GM18858 (cell line): Measurements from ENCODE around the gene EGFR.

Source experiments
- ATAC-seq: cut with Tn5 transposase; IDR thresholded peaks from one replicate; pipeline ENCODE4 v1.9.1; 2021; ENCODE audit not compliant: unreplicated experiment

The EGFR gene

DNA sequence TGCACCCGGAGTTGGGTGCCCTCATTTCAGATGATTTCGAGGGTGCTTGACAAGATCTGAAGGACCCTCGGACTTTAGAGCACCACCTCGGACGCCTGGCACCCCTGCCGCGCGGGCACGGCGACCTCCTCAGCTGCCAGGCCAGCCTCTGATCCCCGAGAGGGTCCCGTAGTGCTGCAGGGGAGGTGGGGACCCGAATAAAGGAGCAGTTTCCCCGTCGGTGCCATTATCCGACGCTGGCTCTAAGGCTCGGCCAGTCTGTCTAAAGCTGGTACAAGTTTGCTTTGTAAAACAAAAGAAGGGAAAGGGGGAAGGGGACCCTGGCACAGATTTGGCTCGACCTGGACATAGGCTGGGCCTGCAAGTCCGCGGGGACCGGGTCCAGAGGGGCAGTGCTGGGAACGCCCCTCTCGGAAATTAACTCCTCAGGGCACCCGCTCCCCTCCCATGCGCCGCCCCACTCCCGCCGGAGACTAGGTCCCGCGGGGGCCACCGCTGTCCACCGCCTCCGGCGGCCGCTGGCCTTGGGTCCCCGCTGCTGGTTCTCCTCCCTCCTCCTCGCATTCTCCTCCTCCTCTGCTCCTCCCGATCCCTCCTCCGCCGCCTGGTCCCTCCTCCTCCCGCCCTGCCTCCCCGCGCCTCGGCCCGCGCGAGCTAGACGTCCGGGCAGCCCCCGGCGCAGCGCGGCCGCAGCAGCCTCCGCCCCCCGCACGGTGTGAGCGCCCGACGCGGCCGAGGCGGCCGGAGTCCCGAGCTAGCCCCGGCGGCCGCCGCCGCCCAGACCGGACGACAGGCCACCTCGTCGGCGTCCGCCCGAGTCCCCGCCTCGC, at the start of gene EGFR:
Gene EGFR (plus strand): TSS at position 657 of the 830 bp plus-strand sequence. CDS start 261 bp downstream, outside the sequence.
- ATAC-seq, result no peak

DNA sequence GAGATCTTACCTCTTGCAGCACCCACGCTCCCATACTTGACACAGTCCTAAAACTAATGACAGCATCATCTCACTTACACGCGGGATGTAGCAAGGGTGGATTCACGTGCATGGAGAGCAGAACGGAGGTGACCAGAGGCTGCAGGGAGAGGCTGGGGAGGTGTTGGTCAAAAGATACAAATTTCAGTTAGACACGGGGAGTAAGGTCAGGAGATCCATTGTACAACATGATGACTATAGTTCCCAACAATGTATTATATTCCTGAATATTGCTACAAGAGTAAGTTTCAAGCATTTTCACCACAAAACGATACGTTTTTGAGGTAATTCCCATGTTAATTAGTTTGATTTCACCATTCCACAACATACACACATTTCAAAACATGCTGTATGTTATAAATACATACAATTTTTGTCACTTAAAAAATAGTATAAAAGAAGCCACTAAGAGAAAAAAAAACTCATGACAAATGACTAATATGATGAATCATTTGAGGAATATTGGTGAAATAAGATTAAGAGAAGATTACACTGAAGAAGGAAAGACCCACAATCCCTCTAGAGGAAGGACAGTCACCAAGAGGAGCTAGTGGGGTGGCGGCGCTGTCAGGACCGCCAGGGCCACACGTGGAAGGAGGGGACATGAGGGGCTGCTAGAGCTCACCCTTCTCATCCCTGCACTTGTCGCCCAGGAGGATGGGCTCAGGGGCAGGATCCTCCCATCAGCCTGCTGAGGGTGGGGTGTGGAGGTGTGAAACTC, 49.4 kb upstream of the EGFR start:
- ATAC-seq, result no peak

DNA sequence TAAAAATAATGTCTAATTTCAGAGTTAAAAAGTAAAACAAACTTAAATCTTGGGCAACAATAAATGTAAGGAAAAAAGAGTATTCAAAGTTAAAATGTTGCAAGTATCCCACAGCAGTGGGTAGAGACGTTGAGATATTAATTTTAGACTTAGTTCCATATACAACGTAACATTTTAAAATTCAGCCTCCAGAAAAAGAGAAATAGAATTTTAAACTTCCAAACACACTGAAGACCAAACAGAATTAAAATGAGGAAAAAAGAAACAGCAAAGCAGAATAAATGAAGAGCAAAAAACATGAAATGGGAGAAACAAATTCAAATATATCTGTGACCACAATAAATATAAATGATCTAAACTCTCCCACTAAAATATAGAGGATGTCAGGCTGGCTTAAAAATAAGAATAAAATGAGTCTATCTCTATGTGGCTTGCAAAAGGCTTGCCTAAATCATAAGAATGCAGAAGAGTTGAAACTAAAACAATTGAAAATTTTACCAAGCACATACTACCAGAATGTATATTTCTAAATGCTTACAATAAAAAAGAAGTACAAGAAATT, 46.0 kb upstream of the EGFR start:
- ATAC-seq, result no peak

DNA sequence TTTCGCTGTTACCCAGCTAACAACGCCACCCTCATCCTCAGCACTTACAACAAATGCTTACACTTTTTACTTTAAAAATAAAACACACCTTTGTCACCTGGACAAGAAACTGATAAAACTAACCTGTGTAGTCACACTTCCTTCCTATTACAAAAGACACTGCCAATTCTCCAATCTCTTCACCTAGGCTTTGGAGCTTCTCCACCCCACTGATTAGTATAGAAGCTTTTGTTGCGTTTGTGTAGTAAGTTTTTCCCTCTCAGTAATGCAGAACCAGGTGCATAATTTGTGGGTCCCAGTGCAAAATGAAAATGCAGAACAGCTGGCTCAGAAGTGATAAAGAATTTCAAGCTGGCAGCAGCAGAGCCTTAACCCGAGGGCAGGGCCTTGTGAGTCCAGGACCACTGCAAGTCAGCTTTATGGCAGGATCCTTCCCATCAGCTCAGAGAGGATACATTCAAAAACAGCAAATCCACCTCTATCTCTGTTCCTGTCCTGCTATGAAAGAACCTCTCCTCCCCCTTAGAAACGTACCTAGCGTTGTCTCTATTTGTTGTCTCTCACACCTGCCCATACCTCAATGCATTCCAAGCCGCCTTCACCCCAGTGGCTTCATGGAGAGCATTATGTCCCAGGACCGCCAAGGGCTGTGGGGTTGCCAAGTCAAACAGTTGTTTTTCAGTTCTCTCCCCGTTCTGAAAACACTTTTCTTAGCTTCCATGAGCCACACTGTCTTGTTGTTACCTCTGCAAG, 40.3 kb upstream of the EGFR start:
- ATAC-seq, result no peak

DNA sequence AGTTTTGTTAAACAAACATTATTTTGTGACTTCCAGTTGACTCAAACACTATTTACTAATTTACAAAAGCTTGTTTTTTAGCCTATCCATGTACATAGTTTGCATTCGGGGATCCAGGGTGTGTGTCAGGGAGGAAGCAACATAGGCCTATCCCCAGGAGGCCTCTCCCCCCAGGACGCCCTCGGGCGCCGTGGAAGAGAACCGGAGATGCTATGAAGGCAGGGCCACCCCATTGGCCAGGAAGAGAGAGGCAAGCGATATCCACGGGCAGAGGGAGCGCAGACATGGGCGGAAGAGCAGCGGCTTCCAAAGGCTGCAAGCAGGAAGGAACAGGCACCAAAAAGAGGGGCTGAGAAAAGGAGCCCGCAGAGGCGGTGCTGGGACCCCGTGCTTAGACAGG, 38.3 kb upstream of the EGFR start:
- no peak for ATAC-seq

DNA sequence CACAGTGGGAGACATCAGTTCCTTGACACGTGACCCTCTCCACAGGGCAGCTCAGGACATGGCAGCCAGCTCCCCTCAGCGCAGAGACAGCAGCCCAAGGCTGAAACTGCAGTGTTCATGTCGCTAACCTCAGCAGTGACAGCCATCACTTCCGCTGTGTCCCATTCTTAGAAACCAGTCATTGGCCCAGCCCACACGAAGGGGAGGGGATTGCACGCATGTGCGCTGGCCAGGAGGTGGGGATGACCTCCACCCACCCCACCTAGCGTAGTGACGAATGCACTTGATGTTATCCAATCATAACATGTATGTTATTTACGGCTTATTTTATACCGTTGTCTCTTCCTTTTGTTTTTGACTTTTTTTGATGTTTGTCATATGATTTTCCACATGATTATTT, 36.9 kb upstream of the EGFR start:
- ATAC-seq, result no peak

DNA sequence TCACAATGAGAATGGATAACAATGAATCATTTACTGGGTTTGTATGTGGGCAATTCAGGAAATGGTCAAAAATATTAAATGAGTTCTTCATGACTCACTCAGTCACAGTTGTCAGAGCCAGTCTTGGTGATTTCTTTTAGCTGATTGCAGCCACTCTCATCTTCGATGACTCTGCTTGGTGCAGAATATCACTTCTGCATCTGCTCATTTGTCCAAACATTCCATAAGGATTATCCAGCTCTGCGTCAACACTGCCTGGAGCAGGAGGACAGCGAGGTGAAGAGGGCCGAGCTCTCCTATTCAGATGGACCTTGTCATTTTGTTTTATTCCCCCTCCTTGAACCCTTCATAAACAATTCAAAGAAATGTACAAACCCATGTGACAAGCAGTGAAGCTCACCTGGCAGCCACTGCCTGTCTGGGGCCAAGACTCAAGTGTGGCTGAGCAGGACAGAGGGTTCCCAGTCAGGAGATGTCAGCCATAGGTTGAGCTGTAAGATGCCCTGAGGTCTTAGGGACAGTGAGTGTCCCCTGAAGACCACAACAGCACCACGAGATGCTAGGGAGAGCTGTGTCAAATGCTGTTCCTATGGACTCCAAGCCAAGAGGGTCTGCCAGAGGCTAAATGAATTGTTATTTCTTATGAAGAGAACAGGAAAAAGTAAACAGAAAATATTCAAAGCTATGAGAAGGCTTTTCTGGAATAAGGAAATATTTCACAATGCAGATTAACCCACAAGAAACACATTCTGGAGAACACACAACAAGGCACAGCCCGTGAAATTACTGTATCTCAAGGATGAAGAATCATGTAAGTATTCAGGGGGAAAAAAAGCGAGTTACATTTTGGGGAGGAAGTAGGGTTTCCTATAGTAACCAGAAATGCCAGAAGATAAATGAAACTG, 33.1 kb upstream of the EGFR start:
- no peak for ATAC-seq

DNA sequence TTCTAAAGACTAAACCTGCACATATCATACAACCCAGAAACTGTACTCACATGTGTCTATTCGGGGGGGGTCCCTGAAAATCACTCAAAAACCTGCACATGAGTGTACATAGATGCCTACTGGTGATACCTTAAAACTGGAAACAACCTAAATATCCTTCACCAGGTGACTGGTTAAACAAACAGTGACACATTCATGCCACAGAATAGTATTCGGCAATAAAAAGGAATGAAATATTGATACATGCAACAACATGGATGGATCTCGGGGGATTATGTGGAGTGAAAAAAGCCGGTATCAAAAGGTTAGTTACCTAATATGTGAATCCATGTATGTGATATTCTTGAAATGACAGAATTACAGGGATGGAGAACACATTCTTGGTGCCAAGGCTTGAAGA, 32.1 kb upstream of the EGFR start:
- no peak for ATAC-seq

DNA sequence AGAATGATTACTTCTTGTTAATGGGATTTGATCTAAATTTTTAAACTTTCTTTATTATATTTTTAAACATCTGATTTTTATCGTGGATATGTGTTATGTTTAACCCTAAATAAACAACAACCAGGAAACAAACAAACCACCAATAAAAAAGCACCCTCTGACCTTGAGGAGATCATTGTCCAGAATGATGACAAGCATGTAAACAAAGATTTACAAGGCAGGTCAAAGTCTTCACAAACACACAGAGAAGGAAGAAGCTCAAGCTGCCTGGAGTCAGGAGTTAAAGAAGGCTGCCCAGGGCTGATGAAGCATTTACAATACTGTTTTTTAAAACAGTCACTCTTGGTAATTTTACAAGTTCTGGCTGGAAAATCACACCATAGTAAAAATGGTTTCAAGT, 31.0 kb upstream of the EGFR start:
- ATAC-seq, result no peak

DNA sequence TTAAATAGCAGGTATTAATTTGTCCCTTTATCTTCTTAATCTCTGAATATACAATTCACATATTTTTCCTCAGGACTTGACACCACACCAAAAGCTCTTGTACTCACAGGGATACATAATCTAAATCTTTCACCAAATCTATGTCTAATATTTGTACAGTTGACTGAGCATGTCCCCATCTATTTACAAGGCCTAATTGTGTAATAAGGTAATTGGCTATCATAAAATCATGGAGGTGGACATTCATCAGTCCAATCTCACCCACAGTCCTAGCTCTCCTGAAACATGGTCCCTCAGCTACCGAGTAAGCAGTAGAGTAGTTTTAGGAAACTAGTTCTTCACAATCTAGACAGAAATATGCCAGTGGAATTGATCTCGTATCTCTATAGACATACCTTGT, 30.3 kb upstream of the EGFR start:
- ATAC-seq, result no peak

DNA sequence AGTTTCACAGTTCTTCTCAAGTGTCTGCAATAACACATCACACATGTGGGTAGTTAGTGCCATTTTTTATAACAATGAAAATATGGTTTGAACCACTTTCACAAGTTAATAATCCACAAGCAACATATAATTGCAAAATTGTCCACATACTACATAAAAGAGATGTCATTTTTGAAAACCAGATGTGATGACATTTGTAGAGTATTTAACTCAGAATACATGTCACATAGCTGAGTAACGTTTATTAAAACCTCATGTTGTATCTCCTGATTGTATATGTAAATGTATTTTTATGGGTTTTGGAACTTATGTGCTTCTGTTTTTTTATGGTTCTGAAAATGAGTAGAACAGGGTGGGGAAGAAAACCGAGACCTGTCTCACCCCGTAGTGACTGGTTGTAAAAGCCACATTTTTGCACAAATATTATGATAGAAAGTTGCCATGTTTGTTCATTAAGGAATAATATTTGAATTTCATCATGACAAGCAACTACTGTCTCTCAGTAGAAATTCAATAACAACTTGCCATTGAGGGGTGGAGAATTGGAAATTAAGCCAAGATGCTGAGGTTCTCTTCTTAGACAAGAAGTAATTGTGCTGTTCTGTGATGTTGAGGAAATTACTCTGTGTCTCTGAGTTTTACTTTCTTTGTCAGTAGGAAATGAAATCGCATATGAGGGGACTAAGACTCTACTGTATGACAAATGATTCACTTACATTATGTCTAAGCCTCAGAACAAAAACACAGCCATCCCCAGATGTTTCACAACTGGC, 29.2 kb upstream of the EGFR start:
- no peak for ATAC-seq

DNA sequence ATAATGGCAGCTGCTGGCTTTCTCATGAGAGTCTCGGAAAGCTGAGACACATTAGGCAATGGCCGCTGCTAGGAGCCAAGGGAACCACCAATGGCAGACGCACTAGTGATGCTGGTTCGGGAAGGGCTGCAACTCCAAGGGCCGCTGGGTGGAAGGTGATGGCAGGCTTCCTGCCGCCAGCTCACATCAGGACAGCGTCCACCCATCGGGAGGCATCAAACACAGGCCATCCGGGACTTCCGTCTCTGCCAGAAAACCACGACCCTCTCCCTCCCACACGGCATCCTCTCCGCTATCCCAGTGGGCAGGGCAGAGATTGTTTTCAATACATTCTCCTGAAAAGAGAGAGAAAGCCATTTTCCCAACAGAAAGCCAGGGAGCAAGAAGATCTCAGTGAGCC, 27.5 kb upstream of the EGFR start:
- no peak for ATAC-seq

DNA sequence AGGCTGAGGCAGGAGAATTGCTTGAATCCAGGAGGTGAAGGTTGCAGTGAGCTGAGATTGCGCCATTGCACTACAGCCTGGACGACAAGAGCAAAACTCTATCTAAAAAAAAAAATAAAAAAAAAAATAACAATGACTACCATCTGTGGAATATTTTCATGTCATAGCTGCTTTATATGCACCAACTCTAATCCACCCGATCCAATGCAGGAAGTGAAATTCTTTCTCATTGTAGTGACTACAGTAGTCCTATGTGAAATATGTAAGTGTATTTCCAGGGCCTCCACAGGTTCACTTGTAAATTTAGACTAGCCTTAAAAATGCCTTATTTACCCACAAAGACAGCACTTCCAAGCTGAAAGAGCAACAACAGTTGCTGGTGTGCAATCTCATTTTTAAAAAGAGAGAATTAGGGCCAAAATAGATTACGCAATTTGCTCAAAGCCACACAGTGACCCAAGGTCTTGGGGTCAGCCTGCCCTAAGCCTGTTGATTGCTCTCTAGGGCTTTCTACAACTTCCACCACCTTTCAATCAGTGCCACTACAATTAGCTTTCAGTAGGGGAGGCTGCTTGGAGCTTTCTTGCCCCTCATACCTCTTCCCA, 25.8 kb upstream of the EGFR start:
- ATAC-seq, result no peak

DNA sequence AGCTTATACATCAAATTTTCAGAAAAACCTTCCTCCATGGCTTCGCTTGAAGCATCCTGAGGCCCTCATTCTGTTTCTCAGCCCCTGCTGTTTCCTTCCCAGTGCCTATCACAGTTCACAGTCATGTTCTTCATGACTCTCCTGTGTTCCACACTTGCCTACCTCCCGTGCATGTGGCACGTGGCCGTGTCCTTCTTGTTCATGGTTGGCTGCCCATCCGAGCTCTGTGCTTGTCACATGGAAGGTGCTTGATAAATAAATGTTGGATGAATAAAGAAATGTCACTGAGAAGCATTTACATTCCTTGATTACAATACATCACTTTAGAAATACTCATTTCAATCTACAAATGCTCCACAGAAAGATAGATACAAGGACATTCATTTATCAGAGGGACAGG, 23.7 kb upstream of the EGFR start:
- no peak for ATAC-seq

DNA sequence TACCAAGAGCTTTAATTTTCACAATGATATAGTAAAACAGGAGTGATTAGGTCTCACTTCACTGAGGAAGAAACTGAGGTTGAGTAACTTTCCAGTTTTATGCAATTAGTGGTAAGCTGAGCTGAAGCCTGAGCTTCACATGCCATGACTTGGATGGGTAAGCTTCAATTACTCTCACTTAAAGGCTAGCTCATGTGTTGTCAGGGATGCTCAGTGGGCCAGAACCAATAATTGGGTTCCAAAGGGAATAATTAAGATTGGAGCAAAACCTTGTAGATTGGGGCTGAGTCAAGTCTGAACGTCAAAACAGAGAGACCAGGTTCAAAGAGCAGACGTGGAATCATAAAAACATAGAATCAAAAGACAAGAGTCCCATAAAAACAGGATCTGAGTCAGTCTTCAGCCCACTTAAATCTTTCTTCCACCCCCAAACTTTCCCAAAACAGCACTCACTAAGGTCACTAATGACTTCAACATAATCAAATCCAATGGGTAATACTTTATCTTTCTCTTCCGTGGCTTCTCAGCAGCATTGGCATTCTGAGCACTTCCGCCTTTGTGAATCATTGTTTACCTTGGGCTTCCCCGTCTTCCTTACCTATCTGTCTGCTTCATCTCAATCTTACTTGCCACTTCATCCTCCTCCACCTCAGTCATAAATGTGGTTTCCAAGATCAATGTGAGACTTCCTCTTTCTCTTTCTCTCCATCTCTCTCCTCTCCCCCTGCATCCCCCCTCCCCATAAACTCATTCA, 23.0 kb upstream of the EGFR start:
- peak; percentile 84 for ATAC-seq

DNA sequence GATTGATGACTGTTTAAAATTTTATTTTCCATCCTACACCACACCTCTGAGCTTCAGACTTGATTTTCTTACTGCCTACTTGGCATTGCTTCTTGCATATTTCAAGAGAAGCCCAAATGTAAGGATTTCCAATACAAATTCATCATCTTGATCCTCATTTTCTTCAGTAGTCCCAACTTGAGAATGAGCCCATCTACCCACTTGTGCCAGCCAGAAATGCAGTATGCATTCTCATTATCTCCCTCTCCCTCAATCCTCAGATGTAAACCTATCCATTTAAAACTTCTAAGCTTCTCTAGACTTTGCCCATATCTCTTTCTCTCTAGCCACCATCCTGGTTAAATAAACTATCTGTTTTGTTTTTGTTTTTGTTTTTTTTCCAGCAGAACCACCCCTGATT, 22.4 kb upstream of the EGFR start:
- no peak for ATAC-seq

DNA sequence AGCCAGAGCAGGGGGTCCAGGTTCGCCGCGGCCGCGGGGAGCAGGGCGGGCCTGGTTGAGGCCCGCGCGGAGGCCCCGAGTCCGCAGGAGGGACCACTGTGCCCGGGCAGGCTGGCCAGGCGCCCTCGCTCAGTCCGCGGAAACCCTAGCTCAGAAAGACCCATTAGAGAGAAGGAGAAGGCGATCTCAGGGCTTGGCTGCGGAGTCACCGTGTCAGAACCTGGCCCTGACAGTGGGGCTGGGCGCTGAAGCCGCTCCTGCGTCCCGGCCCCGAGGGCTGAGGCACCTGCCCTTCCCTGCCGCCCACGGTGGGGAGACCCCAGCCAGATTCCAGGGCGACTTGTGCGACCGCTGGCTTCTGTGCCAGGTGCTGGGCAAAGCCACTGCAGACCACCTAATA, 14.2 kb upstream of the EGFR start:
- ATAC-seq, result no peak

DNA sequence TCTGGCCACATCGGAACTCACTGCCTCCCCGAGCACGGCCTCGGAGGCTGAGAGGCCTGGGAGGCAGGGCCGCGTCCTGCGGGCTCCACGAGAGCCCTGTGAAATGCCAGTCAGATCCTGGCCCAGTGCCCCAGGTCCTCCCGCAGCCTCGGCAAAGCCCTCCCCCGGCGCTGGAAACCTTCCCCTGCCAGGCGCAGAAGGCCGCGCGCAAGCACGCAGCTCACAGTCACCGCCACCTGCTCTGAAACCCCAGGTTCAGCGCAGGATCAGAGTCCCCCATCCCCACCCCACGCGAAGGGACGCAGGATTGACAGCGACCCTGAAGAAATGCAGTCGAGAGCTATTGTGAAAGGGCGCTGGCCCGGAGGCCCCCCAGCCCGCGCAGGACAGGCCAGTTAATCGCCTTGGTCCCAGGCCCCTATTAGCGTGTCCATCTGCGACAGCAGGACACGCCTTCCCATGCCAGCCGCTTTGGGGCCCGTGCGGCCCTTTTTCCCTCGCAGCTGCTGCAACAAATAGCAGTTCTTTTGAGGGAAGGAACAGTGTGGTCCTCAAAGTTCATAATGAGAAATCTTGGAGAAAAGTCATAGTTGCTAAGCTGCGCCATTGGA, 13.5 kb upstream of the EGFR start:
- ATAC-seq, result no peak
